Nephron (organoid): Measurements from ENCODE around the gene SPACA6.

ENCODE experiments used
- H3K27ac Mint-ChIP-seq, 3 experiments: 2 replicates each; pipeline ENCODE4 v1.8.0; 2020; ENCODE audit warnings: mixed read lengths in 3 of 3, mild to moderate bottlenecking in 2 of 3, moderate library complexity in 1 of 3
- H3K27me3 Mint-ChIP-seq: 2 replicates; pipeline ENCODE4 v1.8.0; 2021; ENCODE audit warnings: low read depth, mild to moderate bottlenecking, moderate library complexity, mixed read lengths
- H3K36me3 Mint-ChIP-seq: 2 replicates; pipeline ENCODE4 v1.8.0; 2020; ENCODE audit warnings: low read depth, mixed read lengths
- H3K4me1 Mint-ChIP-seq: 2 replicates; pipeline ENCODE4 v1.8.0; 2020; ENCODE audit warnings: mixed read lengths
- H3K4me3 Mint-ChIP-seq, 3 experiments: 2 replicates each; pipeline ENCODE4 v1.8.0; 2020; ENCODE audit warnings: mild to moderate bottlenecking in 3 of 3, mixed read lengths in 3 of 3, moderate library complexity in 2 of 3
- H3K9me3 Mint-ChIP-seq: 2 replicates; pipeline ENCODE4 v1.8.0; 2020; ENCODE audit warnings: mixed read lengths
- TF ChIP-seq, protein P1 (sequence below), 3 experiments: fragments of 200-600 bp; sonication (generic); IDR thresholded peaks; one replicate each; pipeline ENCODE4 v1.5.0; 2021; ENCODE audit warnings: antibody characterized with exemption in 3 of 3; ENCODE audit not compliant: unreplicated experiment in 3 of 3

The SPACA6 gene

DNA sequence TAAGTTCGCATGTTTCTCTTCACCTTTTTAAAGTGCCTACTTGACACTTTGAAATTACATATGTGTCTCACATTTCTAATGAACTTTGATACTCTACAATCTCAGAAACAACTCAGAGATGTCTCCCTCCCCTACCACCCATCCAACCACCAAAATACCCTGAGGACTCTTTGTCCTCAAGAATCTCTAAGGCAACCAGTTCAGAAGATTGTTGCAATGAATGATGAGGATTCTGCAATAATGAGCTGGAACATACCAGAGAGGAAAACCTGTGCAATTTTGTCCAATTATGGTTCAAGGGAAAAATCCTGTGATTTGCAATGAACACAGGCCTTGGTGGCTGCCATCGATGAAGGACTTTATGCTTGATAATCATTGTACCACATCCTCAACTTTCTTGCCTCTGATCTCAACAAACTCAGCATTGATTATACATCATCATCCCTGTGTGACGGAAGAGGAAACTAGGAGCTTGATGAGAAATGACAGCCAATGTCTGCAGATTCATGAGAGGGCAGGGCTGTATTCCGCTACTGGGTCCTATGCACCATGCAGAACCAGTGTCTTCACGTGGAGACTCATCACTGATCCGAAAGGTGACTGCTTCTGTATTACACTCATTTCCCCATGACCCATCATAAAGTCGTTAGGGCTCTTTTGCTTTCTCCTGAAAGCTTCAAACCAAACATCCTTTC, 57.4 kb downstream of the SPACA6 start:
- H3K9me3 Mint-ChIP-seq, result peaks cover 9% of the 10 kb centered on the region
- peaks cover 14% of the 10 kb centered on the region for H3K27me3 Mint-ChIP-seq
- H3K36me3 Mint-ChIP-seq, result no peaks in the 10 kb centered on the region
- no peak overlapping the region for H3K4me3 Mint-ChIP-seq
- TF ChIP-seq, protein P1, sequence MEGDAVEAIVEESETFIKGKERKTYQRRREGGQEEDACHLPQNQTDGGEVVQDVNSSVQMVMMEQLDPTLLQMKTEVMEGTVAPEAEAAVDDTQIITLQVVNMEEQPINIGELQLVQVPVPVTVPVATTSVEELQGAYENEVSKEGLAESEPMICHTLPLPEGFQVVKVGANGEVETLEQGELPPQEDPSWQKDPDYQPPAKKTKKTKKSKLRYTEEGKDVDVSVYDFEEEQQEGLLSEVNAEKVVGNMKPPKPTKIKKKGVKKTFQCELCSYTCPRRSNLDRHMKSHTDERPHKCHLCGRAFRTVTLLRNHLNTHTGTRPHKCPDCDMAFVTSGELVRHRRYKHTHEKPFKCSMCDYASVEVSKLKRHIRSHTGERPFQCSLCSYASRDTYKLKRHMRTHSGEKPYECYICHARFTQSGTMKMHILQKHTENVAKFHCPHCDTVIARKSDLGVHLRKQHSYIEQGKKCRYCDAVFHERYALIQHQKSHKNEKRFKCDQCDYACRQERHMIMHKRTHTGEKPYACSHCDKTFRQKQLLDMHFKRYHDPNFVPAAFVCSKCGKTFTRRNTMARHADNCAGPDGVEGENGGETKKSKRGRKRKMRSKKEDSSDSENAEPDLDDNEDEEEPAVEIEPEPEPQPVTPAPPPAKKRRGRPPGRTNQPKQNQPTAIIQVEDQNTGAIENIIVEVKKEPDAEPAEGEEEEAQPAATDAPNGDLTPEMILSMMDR (IDR thresholded peaks at IDR 0.05; ENCODE audit: unreplicated experiment in 3 of 3), result no peak
- no peak overlapping the region for H3K27ac Mint-ChIP-seq
- H3K4me1 Mint-ChIP-seq, result no peaks in the 10 kb centered on the region

DNA sequence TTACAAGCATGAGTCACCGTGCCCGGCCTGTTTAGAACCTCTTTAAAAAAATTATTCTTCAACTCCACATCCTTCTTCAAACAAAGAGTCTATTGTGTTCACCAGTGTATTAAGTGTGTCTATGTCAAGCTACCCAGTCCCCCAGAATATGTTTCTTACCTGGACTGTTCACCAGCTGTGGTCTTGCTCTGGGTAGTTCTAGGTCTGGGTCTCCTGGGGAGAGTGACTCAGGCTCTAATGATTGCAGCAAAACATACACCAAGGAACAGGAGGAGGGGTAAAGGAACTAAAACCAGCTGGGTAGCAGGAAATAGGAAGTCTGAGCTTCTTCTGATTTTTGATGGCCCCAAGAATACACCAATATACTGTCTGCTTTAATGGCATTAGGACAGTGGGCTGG, 58.5 kb downstream of the SPACA6 start, which contains the start of gene FPR1:
TSS of gene FPR1 (minus strand) at position 224 of the 400 bp plus-strand sequence. CDS start 4,884 bp downstream, outside the sequence.
- H3K4me3 Mint-ChIP-seq, result no peak within 1 kb of the TSS
- TF ChIP-seq, protein P1 (IDR thresholded peaks at IDR 0.05; ENCODE audit: unreplicated experiment in 3 of 3), result no peak
- peaks cover 9% of the 10 kb centered on the region for H3K27me3 Mint-ChIP-seq
- no peaks in the 10 kb centered on the region for H3K4me1 Mint-ChIP-seq
- no peaks in the 10 kb centered on the region for H3K36me3 Mint-ChIP-seq
- H3K9me3 Mint-ChIP-seq, result peaks cover 11% of the 10 kb centered on the region
- H3K27ac Mint-ChIP-seq, result no peak within 1 kb of the TSS

DNA sequence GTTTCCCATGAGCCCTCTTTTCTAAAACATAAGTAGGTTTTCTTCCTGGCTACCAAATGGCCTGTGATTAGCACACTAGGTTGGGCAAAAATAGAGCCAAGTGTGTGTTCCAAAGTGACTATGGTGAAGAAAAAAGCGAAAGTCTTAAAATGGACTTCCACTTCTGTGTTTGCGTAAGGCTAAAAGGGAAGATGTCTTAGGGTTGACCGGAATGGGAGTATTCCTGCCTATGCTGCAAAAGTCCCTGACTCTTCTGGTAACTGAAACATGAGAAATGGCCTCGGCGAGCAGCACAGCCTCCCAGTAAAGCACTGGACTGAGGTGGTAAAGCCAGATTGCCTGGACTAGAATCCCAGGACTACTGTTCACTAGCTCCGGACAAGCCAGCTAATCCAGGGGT, 61.0 kb downstream of the SPACA6 start:
- no peak overlapping the region for H3K27ac Mint-ChIP-seq
- H3K36me3 Mint-ChIP-seq, result no peaks in the 10 kb centered on the region
- TF ChIP-seq, protein P1 (IDR thresholded peaks at IDR 0.05; ENCODE audit: unreplicated experiment in 3 of 3), result no peak
- H3K4me1 Mint-ChIP-seq, result no peaks in the 10 kb centered on the region
- no peak overlapping the region for H3K4me3 Mint-ChIP-seq
- peaks cover 5% of the 10 kb centered on the region for H3K27me3 Mint-ChIP-seq
- H3K9me3 Mint-ChIP-seq, result peaks cover 10% of the 10 kb centered on the region

DNA sequence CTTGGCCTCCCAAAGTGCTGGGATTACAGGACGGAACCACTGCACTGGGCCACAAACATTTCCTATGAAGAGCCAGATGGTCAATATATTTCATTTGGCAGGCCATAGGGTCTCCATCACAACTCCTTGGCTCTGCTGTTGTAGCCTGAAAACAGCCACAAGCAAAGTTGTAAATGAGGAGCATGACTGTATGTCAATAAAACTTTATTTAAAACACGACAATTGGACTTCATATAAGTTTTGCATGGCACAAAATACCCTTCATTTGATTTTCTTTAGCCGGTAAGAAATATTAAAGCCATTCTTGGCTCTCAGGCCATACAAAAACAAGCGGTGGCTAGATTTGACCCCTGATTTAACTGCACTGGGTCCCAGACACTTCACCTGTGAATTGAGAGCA, 61.6 kb downstream of the SPACA6 start:
- Mint-ChIP-seq H3K27me3 (peaks cover 5% of the 10 kb centered on the region), H3K9me3 (peaks cover 13% of the 10 kb centered on the region), H3K36me3 (no peaks in the 10 kb centered on the region), H3K4me3 (no peak overlapping the region), H3K4me1 (no peaks in the 10 kb centered on the region), H3K27ac (no peak overlapping the region)
- TF ChIP-seq, protein P1 (IDR thresholded peaks at IDR 0.05; ENCODE audit: unreplicated experiment in 3 of 3), result no peak
